ENCODE data around the gene MAP3K3.

Gene MAP3K3

DNA sequence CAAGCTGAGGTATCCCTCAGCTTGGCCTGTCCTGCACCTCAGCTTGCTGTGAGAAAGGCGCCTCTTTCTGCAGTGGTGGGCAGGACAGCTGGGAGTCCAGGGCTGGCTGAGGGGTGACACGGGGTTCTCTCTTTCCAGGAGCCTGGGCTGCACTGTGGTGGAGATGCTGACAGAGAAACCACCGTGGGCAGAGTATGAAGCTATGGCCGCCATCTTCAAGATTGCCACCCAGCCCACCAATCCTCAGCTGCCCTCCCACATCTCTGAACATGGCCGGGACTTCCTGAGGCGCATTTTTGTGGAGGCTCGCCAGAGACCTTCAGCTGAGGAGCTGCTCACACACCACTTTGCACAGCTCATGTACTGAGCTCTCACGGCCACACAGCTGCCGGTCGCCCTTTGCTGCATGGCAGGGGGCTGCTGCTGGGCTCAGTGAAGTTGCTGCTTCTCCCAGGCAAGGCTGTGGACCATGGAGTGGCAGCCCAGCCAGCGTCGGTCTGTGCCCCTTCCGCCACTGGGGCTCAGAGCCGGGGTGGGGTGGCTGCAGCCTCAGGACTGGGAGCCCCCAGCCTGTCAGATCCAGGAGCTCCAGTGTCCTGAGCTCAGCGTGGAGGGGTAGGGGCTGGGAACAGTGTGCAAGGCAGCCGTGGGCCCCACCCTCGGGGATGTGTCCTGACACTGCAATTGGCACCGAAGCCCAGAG, 71.3 kb downstream of the MAP3K3 start:
- DNase-seq (ENCODE audit: low read depth) = no peak

DNA sequence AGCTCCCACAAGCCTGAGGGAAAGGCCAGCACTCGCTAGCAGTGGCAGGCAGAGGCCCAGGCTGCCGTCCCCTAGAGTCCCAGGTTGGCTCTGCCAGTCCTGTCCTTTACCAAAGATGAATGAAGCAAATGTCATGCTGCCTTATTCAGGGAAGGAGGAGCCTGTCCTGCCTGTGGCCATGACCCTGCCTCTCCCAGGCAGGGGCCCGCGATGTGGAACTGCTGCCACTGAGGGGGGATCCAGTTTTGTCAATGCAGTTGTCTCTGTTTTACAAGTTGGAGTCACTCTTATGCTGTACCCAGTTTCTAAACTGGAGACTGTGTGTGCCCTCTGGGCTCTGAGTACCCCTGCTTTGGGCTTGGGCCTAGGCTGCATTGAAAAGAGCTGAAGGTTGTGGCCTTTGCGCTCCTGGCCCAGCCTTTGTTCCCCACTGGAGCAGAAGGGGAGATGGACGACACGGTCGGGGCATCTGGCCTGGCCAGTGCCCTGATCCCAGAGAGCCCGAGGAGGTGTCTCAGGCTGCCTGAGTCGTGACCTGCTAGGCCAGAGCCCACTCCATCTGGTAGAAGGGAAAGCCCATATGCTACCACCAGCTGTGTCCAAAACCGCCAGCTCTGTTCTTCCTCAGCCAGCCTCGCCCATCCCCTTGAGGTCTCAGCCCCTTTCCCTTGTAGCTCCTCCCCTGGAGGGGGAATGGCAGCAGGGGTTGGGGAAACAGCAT, 72.2 kb downstream of the MAP3K3 start:
- DNase-seq (ENCODE audit: low read depth) = no peak

DNA sequence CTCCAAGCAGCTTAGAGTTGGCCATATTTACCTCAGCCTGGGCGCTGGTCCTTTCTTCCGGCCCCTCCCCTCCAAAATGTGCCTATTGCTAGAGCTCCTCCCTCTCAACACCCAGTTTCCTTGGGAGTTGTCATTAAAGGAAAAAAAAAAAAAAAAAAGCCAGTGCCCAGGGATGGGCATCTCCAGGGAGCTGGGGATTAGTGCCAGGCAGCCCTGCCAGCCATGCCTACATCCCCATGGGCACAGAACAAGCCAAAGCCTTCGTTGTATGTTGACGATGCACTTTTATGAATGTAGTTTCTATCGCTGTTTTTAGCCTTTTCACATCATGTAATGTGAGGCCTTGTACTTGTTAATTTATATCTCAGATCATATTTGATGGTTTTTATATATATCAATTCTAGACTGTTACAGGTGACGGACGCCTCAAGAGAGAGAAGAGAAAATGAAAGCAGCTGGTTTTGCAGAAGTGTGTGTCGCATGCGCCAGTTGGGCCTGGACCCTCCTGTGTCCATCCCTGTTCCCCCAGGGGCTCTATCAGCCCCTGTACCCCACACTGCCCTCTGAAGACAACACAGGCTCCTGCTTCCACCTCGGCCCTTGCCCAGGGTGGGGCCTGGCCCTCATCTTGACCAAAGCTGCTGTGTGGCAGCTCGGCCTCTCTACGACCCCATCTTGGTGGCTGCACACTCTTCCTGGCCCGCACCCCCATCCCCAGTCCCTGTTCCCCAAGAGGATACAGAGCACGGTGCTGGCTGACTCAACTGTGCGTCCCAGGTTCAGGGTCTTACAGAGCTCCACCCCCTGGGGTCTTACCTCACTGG, 72.9 kb downstream of the MAP3K3 start:
- no peak for DNase-seq (ENCODE audit: low read depth)

- no peak for DNase-seq (ENCODE audit: low read depth)
Observed at GRCh38 chr17:63695889-63696288, 73.7 kb downstream of the MAP3K3 start.

- DNase-seq (ENCODE audit: low read depth) = no peak
Observed at GRCh38 chr17:63696381-63696961, 74.3 kb downstream of the MAP3K3 start.

GRCh38 chr17:63697341-63698286, 75.4 kb downstream of the MAP3K3 start:
- DNase-seq (ENCODE audit: low read depth) = no peak

DNA sequence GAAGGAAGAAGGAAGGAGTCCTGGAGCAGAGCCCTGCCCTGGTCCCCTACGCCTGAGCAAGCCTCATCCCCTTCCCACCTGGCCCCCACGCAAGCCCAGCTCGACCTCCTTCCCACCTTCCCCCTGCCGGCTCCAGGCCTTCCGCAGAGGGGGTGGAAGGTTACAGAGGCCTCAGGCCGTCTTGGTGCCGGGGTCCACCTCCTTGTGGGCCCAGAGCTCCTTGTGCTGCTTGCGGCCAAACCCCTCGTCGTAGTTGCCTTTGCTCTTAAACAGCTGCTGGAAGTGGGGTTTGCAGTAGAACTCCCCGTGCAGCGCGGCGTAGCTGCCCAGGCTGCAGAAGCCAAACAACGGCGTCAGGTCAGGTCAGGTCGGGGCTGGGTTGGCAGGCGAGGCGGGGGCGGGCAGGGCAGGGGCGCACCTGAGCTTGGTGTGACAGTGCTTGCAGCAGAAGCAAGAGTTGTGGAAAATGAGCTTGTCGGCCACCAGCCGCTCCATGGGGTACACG, 76.2 kb downstream of the MAP3K3 start:
- no peak for DNase-seq (ENCODE audit: low read depth)

- no peak for DNase-seq (ENCODE audit: low read depth)
Observed at GRCh38 chr17:63698886-63699637, 76.8 kb downstream of the MAP3K3 start.

GRCh38 chr17:63699638-63700527, 77.7 kb downstream of the MAP3K3 start, which contains the start of gene LIMD2:
LIMD2 (minus strand) TSS chr17:63700125; CDS start chr17:63699298, 827 bp downstream.
- no peak for DNase-seq (ENCODE audit: low read depth)

DNA sequence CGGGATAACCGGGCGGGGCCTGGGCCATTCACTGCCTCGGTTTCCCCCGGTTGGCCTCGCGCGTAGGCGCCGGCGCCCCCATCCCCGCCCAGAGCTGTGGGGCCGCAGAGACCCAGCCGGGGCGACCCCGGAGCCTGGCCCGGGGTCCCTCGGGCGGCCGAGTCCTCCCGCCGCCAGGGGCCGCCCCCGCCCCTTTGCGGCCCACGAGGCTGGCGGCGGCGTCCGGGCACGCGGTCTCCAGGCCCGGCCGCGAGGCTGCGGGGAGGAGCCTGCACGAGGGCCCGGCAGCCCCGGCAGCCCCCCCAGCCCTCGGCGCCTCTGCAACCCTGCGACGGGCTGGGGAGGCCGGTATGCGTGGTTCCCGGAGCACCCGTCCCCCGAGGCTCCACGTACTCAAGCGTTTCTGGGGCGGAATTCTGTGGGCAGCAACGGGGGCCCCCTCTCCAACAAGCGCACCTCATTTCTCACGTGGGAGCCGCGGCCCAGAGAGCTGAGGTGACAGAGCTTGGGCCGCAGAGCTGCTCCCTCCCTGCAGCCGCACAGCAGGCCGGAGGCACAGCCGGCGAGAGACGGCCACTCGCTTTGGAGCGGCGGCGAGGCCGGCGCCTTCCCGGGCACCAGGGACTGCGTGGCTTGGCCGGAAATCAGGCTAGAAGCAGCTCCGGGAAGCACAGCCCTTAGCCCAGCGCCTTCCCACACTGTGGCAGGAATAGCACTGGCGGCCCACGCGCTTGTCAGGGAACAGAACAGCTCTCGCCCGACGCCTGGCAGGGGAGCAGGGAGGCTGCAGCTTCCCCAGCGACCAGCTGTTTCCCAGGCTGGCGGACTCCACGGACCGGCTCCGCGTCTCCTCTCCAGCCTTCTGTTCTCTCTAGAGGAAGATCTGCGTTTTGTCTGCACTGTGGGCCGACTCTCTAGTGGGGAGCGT, 78.6 kb downstream of the MAP3K3 start:
- DNase-seq (ENCODE audit: low read depth) = no peak

DNA sequence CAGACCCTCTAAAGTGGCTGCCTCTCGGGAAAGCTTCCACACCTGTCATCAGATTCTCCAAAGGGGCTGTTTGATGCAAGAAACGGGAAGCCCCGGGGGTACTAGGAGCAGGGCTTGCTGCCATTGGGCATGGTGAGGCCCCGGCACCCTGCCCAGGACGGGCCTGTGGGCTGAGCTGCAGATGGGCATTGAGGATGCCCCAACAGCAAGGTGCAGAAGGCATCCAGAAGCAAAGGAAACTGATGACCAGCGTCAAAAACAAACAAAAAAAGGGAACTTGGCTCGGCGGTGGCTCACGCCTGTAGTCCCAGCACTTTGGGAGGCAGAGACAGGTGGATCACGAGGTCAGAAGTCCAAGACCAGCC, 79.2 kb downstream of the MAP3K3 start:
- DNase-seq (ENCODE audit: low read depth) = no peak

DNA sequence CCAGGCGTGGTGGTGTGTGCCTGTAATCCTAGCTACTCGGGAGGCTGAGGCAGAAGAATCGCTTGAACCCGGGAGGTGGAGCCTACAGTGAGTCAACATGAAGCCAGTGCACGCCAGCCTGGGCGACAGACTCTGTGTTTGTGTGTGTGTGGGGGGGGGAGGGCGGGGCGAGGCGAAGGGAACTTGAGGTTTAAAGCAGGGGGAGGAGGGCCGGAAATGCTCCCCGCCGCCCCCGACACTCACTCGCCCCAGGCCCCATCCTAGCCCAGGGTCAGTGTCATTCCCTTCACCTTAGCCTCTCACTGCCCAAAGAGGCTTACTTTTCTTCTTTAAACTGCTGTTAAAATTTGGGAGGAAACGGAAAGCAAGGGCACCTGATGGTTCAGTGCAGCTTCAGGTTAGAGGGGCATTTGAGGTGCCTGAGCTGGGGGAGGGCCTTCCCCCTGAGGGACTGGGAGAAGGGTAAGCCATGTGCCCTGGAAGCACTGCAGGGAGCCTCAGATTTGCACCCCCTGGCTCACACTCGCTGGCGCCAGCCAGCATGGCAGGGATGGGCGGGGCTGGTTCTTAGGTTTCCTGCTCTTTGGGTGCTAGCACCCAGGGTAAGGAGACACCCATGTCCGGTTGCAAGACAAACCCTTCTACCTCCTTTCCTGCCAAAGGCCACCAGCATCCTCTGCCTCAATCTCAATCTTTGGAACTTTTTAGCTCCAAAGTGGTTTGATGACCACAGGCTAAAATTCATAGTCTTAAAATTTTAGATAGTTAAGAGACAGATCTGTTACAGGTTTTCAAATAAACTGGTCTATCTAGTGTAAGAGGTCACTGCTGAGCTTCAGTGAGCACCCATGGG, 79.9 kb downstream of the MAP3K3 start:
- DNase-seq (ENCODE audit: low read depth) = no peak

GRCh38 chr17:63702721-63703015, 80.5 kb downstream of the MAP3K3 start:
- DNase-seq (ENCODE audit: low read depth) = no peak

- DNase-seq (ENCODE audit: low read depth) = no peak
Observed at GRCh38 chr17:63703029-63703428, 80.8 kb downstream of the MAP3K3 start.

DNA sequence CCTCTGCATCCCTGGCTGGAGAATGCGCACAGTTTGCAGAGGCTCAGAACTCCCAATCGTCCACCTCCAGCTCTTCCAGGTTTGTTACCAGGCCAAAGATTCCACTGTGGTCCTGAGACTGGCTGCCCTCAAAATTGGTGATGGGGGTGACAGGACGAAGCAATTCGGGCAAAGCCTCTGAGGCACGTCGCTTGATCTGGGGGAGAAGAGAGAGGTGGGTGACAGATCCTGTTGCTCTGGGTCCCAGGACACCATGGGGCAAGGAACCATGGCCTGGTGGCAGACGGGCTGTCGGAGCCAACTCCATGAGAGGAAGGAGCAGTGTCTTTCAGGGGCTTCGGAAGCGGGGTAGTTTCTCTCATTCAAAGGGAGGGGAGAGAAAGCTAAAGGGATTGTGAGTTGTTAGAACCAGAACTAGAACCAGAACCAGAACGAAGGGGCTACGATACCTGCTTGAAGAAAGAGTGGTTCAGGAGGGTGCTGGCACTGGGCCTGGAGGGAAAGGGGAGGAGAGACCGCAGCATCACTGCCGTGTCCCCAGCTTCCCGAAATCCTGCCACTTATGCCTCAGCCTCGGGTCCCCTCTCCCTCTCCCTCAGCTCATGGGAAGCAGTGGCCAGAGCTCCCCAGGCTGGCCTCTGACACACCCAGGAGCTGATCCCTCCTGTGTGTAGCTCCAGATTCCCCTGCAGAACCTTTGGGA, 81.5 kb downstream of the MAP3K3 start:
- DNase-seq (ENCODE audit: low read depth) = no peak

DNA sequence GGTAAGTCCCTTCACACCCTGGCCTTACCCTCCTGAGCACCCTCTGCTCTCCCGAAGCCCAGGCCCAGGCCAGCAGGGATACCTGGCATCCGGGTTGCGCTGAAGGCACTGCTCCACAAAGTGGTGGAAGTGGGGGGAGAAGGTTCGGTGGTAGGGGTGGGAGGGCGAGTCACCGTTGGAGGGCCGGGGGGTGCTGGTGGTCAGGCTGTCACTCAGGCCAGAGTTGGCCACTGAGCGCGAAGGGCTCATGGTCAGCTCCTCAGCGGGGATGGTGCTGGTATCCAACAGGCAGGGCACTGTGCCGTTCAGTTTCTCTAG, 82.0 kb downstream of the MAP3K3 start:
- DNase-seq (ENCODE audit: low read depth) = no peak

DNA sequence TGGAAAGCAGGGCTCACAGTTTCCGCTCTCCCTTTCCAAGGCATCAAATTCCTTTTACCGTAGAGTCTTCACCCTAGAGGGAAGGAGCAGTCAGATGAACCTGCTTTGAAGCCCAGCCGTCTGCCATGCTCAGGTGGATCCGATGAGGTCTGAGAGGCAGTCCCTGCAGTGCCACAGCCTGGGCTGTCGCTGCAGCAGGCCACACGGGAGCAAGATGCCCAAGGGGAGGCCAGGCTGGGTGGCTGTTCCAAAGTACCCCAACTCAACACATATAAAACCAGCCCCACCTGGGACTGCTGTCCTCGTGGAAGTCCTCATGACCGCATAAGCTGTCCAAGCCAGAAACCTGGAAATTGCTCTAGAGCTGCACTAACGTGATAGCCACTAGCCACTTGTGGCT, 82.6 kb downstream of the MAP3K3 start:
- DNase-seq (ENCODE audit: low read depth) = no peak
